ENCODE measurements around the gene SEMA6B.

Gene SEMA6B

GRCh38 chr19:4577020-4577782 is 17.7 kb upstream of the SEMA6B start:
- Mint-ChIP-seq H3K36me3 (ENCODE audit: low read depth) (no peaks in the 10 kb centered on the region), H3K27ac (peak overlapping the region; percentile 56 to 84 (median 75)), H3K9me3 (no peaks in the 10 kb centered on the region), H3K4me1 (peaks cover 29% of the 10 kb centered on the region), H3K4me3 (peak overlapping the region in 1 of 3 experiments; percentile 12), H3K27me3 (ENCODE audit: low read depth) (peaks cover 18% of the 10 kb centered on the region)
- TF ChIP-seq, protein P1, sequence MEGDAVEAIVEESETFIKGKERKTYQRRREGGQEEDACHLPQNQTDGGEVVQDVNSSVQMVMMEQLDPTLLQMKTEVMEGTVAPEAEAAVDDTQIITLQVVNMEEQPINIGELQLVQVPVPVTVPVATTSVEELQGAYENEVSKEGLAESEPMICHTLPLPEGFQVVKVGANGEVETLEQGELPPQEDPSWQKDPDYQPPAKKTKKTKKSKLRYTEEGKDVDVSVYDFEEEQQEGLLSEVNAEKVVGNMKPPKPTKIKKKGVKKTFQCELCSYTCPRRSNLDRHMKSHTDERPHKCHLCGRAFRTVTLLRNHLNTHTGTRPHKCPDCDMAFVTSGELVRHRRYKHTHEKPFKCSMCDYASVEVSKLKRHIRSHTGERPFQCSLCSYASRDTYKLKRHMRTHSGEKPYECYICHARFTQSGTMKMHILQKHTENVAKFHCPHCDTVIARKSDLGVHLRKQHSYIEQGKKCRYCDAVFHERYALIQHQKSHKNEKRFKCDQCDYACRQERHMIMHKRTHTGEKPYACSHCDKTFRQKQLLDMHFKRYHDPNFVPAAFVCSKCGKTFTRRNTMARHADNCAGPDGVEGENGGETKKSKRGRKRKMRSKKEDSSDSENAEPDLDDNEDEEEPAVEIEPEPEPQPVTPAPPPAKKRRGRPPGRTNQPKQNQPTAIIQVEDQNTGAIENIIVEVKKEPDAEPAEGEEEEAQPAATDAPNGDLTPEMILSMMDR (IDR thresholded peaks at IDR 0.05; ENCODE audit: unreplicated experiment in 3 of 3) = no peak

DNA sequence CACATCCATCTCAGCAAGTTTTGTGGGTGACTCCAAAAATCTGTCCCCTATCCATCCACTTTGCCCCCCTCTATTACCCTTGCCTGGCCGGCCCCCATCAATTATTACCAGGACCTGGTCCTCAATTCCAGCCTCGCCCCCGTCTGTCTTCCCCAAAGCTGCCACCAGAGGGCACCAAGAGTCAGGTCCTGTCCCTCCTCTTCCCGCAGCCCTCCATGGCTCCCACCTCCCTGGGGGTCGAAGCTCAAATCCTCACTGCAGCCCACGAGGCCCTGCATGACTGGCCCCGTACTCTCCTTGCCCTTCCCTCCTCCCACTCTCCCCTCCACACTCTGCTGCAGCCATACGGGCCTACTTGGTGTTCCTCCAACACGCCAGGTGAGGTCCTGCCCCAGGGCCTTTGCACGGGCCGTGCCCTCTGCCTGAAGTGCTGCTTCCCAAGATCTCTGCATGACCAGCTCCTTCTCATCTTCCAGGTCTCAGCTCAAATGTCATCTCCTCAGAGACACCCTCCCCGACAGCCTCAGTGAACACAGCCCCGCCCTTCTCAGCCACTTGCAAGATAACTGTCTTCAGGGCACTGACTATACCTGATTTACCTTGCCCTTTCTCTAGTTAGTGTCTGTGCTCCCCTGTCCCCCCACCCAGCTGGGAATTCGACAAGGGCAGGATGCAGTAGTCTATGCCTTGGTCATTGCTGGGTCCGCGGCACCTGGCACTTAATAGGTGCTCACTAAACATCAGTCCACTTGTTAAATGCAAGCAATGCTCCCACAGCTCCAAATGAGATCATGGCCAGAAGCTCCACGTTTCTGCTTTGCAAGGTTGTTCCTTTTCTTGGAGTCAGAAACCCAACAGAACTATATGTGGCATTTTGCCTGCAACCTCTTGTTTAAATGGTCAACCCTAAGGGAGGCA is 16.8 kb upstream of the SEMA6B start:
- Mint-ChIP-seq H3K9me3 (no peaks in the 10 kb centered on the region), H3K4me1 (peaks cover 27% of the 10 kb centered on the region), H3K27me3 (ENCODE audit: low read depth) (peaks cover 12% of the 10 kb centered on the region), H3K27ac (peak overlapping the region; percentile 31 to 84 (median 75)), H3K36me3 (ENCODE audit: low read depth) (no peaks in the 10 kb centered on the region), H3K4me3 (peak overlapping the region in 1 of 3 experiments; percentile 13)
- TF ChIP-seq, protein P1 (IDR thresholded peaks at IDR 0.05; ENCODE audit: unreplicated experiment in 3 of 3) = peak; percentile 57 to 61 (median 58)

DNA sequence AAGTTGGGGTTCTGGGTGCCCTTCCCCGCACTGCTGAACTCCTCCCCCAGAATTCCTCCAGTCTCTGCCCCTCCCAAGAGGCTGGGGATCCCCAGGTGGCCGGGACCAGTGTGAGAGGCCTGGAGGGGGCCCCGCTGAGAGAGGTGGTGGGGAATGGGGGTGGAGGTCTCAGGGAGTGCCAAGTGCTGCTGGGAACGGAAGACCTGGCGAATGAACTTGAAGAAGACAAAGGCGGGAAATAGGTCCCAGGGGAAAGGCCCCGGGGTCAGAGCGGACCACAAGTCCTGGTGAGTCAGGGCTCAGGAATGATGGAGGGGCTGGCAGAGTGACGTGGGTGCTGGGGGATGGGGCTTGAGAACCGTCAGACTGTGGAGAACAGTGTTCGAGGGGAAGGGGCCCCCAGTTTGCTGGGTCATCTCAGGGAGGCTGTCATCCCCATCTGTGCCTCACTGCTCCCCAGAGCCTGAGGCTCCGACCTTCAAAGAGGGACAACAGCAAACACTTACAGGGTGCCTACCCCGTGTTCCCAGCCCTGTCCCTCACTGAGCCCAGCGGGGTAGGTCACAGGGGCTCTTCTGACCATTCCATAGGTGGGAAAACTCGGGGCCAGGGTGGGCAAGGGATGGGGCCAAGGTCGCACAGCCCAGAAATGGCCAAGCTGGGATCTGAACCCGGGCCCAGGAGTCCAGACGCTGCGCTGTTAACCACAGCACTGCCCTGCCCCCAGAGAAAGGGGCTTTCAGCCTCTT is 16.0 kb upstream of the SEMA6B start:
- Mint-ChIP-seq H3K4me3 (no peak overlapping the region), H3K9me3 (no peaks in the 10 kb centered on the region), H3K36me3 (ENCODE audit: low read depth) (no peaks in the 10 kb centered on the region), H3K27me3 (ENCODE audit: low read depth) (peaks cover 12% of the 10 kb centered on the region), H3K27ac (peak overlapping the region; percentile 75 to 84 (median 75)), H3K4me1 (peaks cover 34% of the 10 kb centered on the region)
- TF ChIP-seq, protein P1 (IDR thresholded peaks at IDR 0.05; ENCODE audit: unreplicated experiment in 3 of 3) = no peak

DNA sequence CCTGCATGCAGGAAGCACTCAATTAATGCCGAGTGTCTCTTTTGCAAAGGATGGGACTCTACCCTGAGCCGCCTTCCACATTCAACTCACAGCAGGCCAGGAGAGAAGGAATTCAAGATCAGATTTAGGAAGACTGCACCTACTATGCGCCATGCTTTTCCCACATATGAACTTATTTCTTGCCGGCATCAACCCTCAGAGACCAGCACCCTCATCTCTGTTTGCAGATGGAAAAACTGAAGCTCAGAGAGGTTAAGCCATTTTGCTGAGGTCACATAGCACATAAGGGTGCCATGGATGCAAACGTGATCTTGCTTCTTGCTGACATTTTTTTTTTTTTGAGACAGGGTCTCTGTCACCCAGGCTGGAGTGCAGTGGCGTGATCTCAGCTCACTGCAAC is 14.2 kb upstream of the SEMA6B start:
- Mint-ChIP-seq H3K4me3 (no peak overlapping the region), H3K9me3 (no peaks in the 10 kb centered on the region), H3K27ac (no peak overlapping the region), H3K27me3 (ENCODE audit: low read depth) (peaks cover 6% of the 10 kb centered on the region), H3K36me3 (ENCODE audit: low read depth) (no peaks in the 10 kb centered on the region), H3K4me1 (peaks cover 39% of the 10 kb centered on the region)
- TF ChIP-seq, protein P1 (IDR thresholded peaks at IDR 0.05; ENCODE audit: unreplicated experiment in 3 of 3) = no peak

- Mint-ChIP-seq H3K9me3 (no peaks in the 10 kb centered on the region), H3K27ac (peak overlapping the region; percentile 62 to 66 (median 64)), H3K4me1 (peaks cover 37% of the 10 kb centered on the region), H3K4me3 (peak overlapping the region in 1 of 3 experiments; percentile 22), H3K36me3 (ENCODE audit: low read depth) (no peaks in the 10 kb centered on the region), H3K27me3 (ENCODE audit: low read depth) (peaks cover 3% of the 10 kb centered on the region)
- TF ChIP-seq, protein P1 (IDR thresholded peaks at IDR 0.05; ENCODE audit: unreplicated experiment in 3 of 3) = no peak
Measured at GRCh38 chr19:4571305-4571917, 11.9 kb upstream of the SEMA6B start.
